Measurements from ENCODE around the gene SULT1A2. TPM values are rescaled to one million over a fixed set of nuclear protein-coding genes. Genes with fewer than 3 reads are reported as not detected.

The SULT1A2 gene
- total and polyA plus RNA-seq, 2 of the 8 experiments (the other 6 are each of a cell fraction or from before 2014, with no cell fraction given): 0.29 to 0.35 TPM

DNA sequence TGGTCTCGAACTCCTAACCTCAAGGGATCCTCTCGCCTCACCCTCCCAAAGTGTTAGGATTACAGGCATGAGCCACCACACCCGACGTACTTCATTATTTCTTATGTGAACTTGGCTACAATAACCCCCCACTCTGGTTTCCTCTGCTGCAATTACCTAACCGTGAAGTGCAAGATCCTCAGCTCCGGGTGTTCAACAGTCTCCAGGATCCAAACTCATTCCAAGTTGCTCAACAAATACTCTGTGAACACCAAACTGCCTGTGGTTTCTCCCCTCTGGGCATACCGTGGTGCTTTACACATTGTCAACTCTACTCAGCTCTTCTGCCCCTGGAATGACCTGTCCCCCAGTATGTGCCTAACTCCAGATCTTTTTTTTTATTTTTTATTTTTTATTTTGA, 19.8 kb upstream of the SULT1A2 start:
- Histone ChIP-seq H3K4me1 (replicated peaks in 1 of 4; ENCODE audit: control insufficient read depth in 3 of 4, insufficient read depth in 4 of 4, low read length in 3 of 4) (peaks cover under 1 to 4% (median 2%) of the 10 kb centered on the region in 4 experiments; a peak in 4 of 7 replicates), H3K23ac (ENCODE audit: insufficient read length) (no peak overlapping the region), H3K9me3 (ENCODE audit: insufficient read depth in 2 of 2, low read depth in 1 of 2, low read length in 1 of 2) (no peaks in the 10 kb centered on the region), H3K27ac (ENCODE audit: low read depth, low read length) (no peak overlapping the region), H2BK120ac (replicated peaks; ENCODE audit: low read depth, low read length) (no peak overlapping the region), H4K91ac (replicated peaks; ENCODE audit: insufficient read length, low read length) (peak overlapping the region; percentile 40), H3K4me2 (ENCODE audit: insufficient read depth in 1 of 2, low read depth in 2 of 2, low read length in 2 of 2) (no peak overlapping the region), H2BK5ac (ENCODE audit: low read depth, low read length) (no peak overlapping the region), H3K79me2 (ENCODE audit: control insufficient read depth in 1 of 2, insufficient read depth in 2 of 2, low read length in 2 of 2) (no peaks in the 10 kb centered on the region), H3K4ac (replicated peaks; ENCODE audit: insufficient read length, low read depth, low read length) (no peak overlapping the region), H3K18ac (ENCODE audit: extremely low read depth, low read length) (no peak overlapping the region), H3K9ac (replicated peaks in 1 of 4; ENCODE audit: extremely low read depth in 1 of 4, low read depth in 3 of 4, low read length in 3 of 4) (no peak overlapping the region), H4K20me1 (replicated peaks in 1 of 2; ENCODE audit: control insufficient read depth in 1 of 2, insufficient read depth in 2 of 2, low read length in 2 of 2) (no peaks in the 10 kb centered on the region), H3K23me2 (ENCODE audit: low read depth, low read length) (no peaks in the 10 kb centered on the region), H2BK12ac (ENCODE audit: low read depth, low read length) (no peak overlapping the region), H3K27me3 (replicated peaks in 1 of 4; ENCODE audit: control insufficient read depth in 3 of 4, extremely low read depth in 1 of 4, insufficient read depth in 3 of 4, low read length in 3 of 4) (no peaks in the 10 kb centered on the region), H2AFZ (ENCODE audit: low read length) (no peak overlapping the region), H3K79me1 (ENCODE audit: low read depth, low read length) (no peaks in the 10 kb centered on the region), H4K5ac (ENCODE audit: insufficient read length, low read depth, low read length) (no peak overlapping the region), H2BK20ac (ENCODE audit: low read length) (no peak overlapping the region), H3K36me3 (ENCODE audit: control insufficient read depth in 2 of 4, insufficient read depth in 4 of 4, low read length in 3 of 4) (no peaks in the 10 kb centered on the region), H3K14ac (ENCODE audit: insufficient read length) (no peak overlapping the region), H4K8ac (ENCODE audit: extremely low read depth, insufficient read depth, low read length) (no peak overlapping the region), H2AK5ac (ENCODE audit: low read depth, low read length) (no peak overlapping the region), H2BK15ac (ENCODE audit: low read length) (0 out of 2 replicates have a peak overlapping the region, but pooled peaks have one; percentile 72), H3K4me3 (ENCODE audit: extremely low read depth in 1 of 4, insufficient read depth in 2 of 4, low read depth in 3 of 4, low read length in 4 of 4) (no peak overlapping the region), H3K56ac (replicated peaks; ENCODE audit: insufficient read length, low read depth, low read length) (no peak overlapping the region)
- ChIA-PET CTCF (ENCODE audit: partially characterized antibody) (interaction anchor here (0.6 to 2.6 kb wide), 12 partner anchors 9 to 1539 kb away, joined by 3 to 7 read pairs (median 3); no protein-coding TSS in a partner anchor), POLR2A (ENCODE audit: partially characterized antibody) (interaction anchor here (0.9 to 1.0 kb wide), 2 partner anchors 36 to 63 kb away, joined by 3 to 5 read pairs; partner anchors contain the start of gene SGF29)
- no peak for DNase-seq (ENCODE audit: low read depth in 1 of 2, low spot score in 2 of 2)
- no peak for FAIRE-seq
- WGBS, 2 experiments (ENCODE audit: extremely low coverage in 1 of 2, insufficient coverage in 1 of 2, insufficient read length in 1 of 2, insufficient replicate concordance in 2 of 2, low coverage in 1 of 2, low lambda C conversion rate in 2 of 2, missing lambda C conversion rate in 1 of 2): 88% methylated on average over 7 of the region's 7 CpGs; no CpG with 5 or more reads in 1 of the 2 experiments
- TF ChIP-seq POLR2AphosphoS5 (IDR thresholded peaks at IDR 0.05; ENCODE audit: low read depth, low read length) (no peak), TAF7 (optimal IDR thresholded peaks at IDR 0.05; ENCODE audit: borderline replicate concordance, low read depth, low read length) (no peak), SIRT6 (IDR thresholded peaks at IDR 0.05; ENCODE audit: low read length) (no peak), BACH1 (IDR thresholded peaks at IDR 0.05; ENCODE audit: low read length) (no peak), KDM4A (IDR thresholded peaks at IDR 0.05; ENCODE audit: low read depth, low read length, severe bottlenecking) (no peak), EGR1 (IDR thresholded peaks at IDR 0.05; ENCODE audit: borderline replicate concordance, low read depth, low read length) (no peak), KDM1A (IDR thresholded peaks at IDR 0.05; ENCODE audit: borderline replicate concordance, low read length) (no peak), HDAC2 (IDR thresholded peaks at IDR 0.05; ENCODE audit: borderline replicate concordance in 1 of 2, low read depth in 2 of 2, low read length in 2 of 2) (no peak), ASH2L (IDR thresholded peaks at IDR 0.05; ENCODE audit: low read length) (no peak), RXRA (IDR thresholded peaks at IDR 0.05; ENCODE audit: insufficient read depth, low read depth, low read length) (no peak), MAFK (IDR thresholded peaks at IDR 0.05; ENCODE audit: low read depth, low read length) (no peak), RAD21 (IDR thresholded peaks at IDR 0.05 in 1 of 2, conservative IDR thresholded peaks at IDR 0.05 in 1 of 2; ENCODE audit: low read depth in 2 of 2, low read length in 2 of 2) (no peak)

Data from H1 (cell line).